Activated naive CD4-positive, alpha-beta T cell treated with anti-CD3 and anti-CD28 coated beads for 36 hours (primary cell): Measurements from ENCODE around the gene SLX9. TPM values are rescaled to one million over a fixed set of nuclear protein-coding genes. Genes with fewer than 3 reads are reported as not detected.

Experiments
- CTCF ChIA-PET: fragments of 350-600 bp; sonication (Branson Sonifier 250); formaldehyde crosslinking; loops from one replicate; lab custom pipeline; 2021; ENCODE audit warnings: antibody characterized with exemption; lab: Charles Lee
- DNase-seq: peaks from one replicate; pipeline ENCODE4 v3.0.0-alpha.2; 2020
- H3K27ac Mint-ChIP-seq: one replicate; pipeline ENCODE4 v1.8.0; 2021; ENCODE audit warnings: mild to moderate bottlenecking, mixed read lengths
- H3K27me3 Mint-ChIP-seq: one replicate; pipeline ENCODE4 v1.8.0; 2021; ENCODE audit warnings: low read depth, mixed read lengths
- H3K36me3 Mint-ChIP-seq: one replicate; pipeline ENCODE4 v1.8.0; 2021; ENCODE audit warnings: low read depth, mixed read lengths
- H3K4me1 Mint-ChIP-seq: one replicate; pipeline ENCODE4 v1.8.0; 2021; ENCODE audit warnings: low read depth, mixed read lengths
- H3K4me3 Mint-ChIP-seq: one replicate; pipeline ENCODE4 v1.8.0; 2021; ENCODE audit warnings: mild to moderate bottlenecking, moderate library complexity, mixed read lengths
- H3K9me3 Mint-ChIP-seq: one replicate; pipeline ENCODE4 v1.8.0; 2021; ENCODE audit warnings: mixed read lengths
- intact Hi-C: fragments of 100-400 bp; cut with micrococcal nuclease; formaldehyde crosslinking; loops from one replicate; pipeline ENCODE4 v1.15.1; 2023
- total RNA-seq, 2 experiments: library from RNA; stranded (reverse); gene quantifications; one replicate each; pipeline ENCODE4 v1.2.3, GENCODE V29; 2021

SLX9 gene
- total RNA-seq, 2 experiments from 2014 or later = 61.8 to 63.4 TPM

DNA sequence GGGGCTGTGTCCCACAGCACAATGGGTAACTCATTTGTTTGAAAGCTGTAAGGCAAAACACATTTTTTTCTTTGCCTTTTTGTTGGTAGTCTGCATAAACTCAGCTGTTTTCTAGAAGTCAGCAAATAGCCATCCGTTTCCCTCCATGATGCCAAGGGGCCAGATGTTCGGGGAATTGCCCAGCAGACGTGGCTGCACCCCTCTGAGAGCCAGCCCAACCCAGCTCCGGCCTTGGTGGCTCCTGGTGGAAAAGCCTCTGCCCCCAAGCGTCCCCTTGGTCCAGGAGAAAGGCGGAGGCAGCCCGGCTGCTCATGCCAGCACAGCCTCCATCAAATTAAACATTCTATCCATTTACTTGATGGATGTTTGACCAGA, 76.2 kb downstream of the SLX9 start:
- Mint-ChIP-seq H3K4me3 (no peak overlapping the region), H3K36me3 (no peaks in the 10 kb centered on the region), H3K9me3 (no peaks in the 10 kb centered on the region), H3K27me3 (peaks cover 31% of the 10 kb centered on the region), H3K27ac (no peak overlapping the region), H3K4me1 (peaks cover 6% of the 10 kb centered on the region)
- intact Hi-C loops = no loop called here
- DNase-seq = no peak
- CTCF ChIA-PET = no interaction called here

DNA sequence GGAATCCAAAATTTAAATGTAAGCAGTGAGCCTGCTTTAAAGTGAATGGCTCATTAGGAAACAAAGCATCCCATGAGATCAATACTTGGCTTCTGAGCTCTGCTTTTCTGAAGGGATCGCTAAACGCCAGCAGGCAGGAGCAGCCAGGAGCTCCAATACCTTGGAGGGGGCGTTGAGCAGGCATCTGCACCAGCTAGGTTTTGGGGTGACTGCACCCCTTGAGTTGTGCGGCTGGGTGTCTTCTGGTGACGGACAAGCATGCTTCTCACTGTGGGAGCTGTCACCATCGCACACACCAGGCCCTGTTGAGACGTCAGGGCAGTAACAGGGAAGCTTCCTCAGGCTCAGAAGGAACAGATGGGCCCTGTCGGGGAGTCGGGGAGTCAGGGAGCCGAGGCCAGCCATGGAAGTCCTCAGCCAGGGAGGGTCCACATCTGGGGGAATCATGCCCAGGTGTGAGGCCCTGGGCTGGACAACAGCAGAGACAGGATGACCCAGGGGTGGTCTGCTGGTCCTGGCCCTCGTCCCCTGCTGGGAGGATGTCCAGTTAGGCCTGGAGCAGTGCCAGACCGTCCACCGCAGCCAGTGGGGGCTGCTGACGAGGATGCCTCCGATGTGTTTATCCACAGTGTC, 76.7 kb downstream of the SLX9 start:
- Mint-ChIP-seq H3K4me3 (no peak overlapping the region), H3K27ac (no peak overlapping the region), H3K9me3 (no peaks in the 10 kb centered on the region), H3K27me3 (peaks cover 31% of the 10 kb centered on the region), H3K4me1 (peaks cover 6% of the 10 kb centered on the region), H3K36me3 (no peaks in the 10 kb centered on the region)
- intact Hi-C loops = no loop called here
- CTCF ChIA-PET = no interaction called here
- no peak for DNase-seq

- no peaks in the 10 kb centered on the region for H3K9me3 Mint-ChIP-seq
- peaks cover 6% of the 10 kb centered on the region for H3K4me1 Mint-ChIP-seq
- H3K27me3 Mint-ChIP-seq = peaks cover 31% of the 10 kb centered on the region
- CTCF ChIA-PET = no interaction called here
- intact Hi-C loops = no loop called here
- H3K4me3 Mint-ChIP-seq = peak overlapping the region; percentile 56
- no peaks in the 10 kb centered on the region for H3K36me3 Mint-ChIP-seq
- DNase-seq = no peak
- no peak overlapping the region for H3K27ac Mint-ChIP-seq
Measured at GRCh38 chr21:45017039-45017960, 77.5 kb downstream of the SLX9 start.

DNA sequence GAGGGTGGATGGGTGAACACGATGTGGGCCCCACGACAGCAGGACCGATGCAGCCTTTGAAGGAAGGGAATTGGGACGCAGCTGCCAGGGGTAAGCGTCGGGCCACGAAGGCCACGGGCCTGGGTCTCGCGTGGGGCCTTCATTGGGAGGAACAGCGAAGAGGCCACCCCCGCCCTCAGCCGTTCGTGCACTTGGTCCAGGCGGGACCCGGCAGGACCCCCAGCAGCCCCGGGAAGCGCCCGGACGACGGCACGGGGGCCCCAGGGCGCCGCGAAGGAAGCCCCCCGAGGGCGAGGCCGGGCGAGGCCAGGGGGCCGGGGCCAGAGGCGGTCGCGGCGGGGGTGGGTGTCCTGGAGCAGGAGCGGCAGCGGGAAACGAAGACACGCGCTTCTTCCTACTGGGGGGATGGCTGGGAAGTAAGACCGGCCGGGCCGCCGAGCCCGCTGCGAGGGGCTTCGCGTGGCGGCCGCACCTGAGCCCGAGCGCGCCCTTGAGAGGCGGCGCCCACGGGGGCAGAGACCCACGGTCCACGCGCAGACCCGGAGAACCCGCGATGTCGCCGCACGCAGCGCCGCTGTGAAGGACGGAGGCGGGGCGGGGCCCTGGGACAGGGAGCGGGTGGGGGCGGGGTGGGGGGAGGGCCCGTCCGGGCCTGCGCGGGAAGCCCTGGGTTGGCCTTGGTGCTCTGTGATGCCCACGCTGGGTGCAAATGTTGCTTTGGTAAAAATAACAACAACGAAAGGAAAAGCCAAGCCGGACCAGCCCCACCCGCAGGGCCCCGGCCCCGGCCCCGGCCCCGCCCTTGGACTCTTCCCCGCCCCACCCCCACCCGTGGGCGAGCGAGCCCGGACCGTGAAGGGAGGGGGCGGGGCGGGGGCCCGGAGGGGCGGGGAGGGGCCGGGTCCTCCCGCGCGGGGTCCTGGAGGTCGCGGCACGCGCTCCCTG, 78.6 kb downstream of the SLX9 start:
- Mint-ChIP-seq H3K36me3 (no peaks in the 10 kb centered on the region), H3K27ac (no peak overlapping the region), H3K4me1 (peaks cover 6% of the 10 kb centered on the region), H3K4me3 (peak overlapping the region; percentile 56), H3K27me3 (peaks cover 28% of the 10 kb centered on the region), H3K9me3 (peaks cover under 1% of the 10 kb centered on the region)
- CTCF ChIA-PET = no interaction called here
- intact Hi-C loops = no loop called here
- no peak for DNase-seq

DNA sequence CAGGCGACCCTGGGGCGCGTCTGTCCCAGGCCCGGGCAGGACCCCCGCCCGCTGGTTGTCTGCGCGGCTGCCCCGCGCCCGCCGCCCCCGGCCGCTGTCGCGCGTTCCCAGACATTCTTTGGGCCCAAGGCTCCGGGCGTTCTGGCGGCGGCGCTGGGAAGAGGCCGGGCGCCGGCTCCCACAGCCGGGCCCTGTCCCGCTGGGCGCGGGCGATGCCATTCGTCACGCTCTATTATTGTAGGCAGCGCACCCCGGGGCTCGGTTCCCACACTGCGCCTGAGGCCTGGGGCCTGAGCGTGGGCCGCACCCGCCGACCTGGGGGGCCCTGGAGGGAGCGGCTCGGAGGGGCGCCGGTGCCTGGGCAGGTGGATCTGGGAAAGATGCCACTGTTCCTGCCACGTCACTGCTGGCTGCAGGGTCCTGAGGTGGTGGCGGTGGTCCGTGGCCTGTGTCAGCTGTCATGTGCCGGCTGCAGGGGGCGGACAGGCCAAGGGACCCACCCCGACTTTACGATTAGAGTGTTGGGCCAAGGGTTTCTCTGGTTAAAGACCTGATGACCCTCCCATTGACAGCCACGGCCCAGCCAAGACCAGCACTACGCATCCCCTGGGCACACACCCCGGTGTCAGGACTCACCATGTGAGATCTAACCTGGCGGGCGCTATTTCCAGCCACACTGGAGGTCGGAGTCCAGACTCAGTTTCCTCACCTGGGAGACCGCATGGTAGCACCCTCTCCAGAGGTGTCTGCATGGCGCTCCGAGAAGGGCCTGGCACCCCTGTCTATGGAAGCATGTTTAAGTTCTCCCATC, 79.5 kb downstream of the SLX9 start:
- Mint-ChIP-seq H3K27me3 (peaks cover 28% of the 10 kb centered on the region), H3K36me3 (no peaks in the 10 kb centered on the region), H3K27ac (no peak overlapping the region), H3K9me3 (peaks cover 5% of the 10 kb centered on the region), H3K4me3 (peak overlapping the region; percentile 29), H3K4me1 (peaks cover 6% of the 10 kb centered on the region)
- CTCF ChIA-PET = interaction anchor here (0.9 kb wide), 1 partner anchor 109 kb away, joined by 3 read pairs; no protein-coding TSS in a partner anchor
- no peak for DNase-seq
- intact Hi-C loops = no loop called here

- CTCF ChIA-PET = interaction anchor here (0.9 kb wide), 1 partner anchor 108 kb away, joined by 3 read pairs; no protein-coding TSS in a partner anchor
- H3K4me3 Mint-ChIP-seq = no peak overlapping the region
Measured at GRCh38 chr21:45019887-45020537, 80.2 kb downstream of the SLX9 start.

GRCh38 chr21:45020629-45021427, 81.0 kb downstream of the SLX9 start:
- H3K4me1 Mint-ChIP-seq = peaks cover 6% of the 10 kb centered on the region
- H3K27me3 Mint-ChIP-seq = peaks cover 27% of the 10 kb centered on the region
- intact Hi-C loops = no loop called here
- H3K36me3 Mint-ChIP-seq = no peaks in the 10 kb centered on the region
- H3K4me3 Mint-ChIP-seq = no peak overlapping the region
- no peak overlapping the region for H3K27ac Mint-ChIP-seq
- CTCF ChIA-PET = no interaction called here
- peaks cover 8% of the 10 kb centered on the region for H3K9me3 Mint-ChIP-seq
- DNase-seq = no peak

More at GRCh38 chr21:45019887-45020537, 80.2 kb downstream of the SLX9 start:
- intact Hi-C loops = no loop called here
- peaks cover 8% of the 10 kb centered on the region for H3K9me3 Mint-ChIP-seq
- peaks cover 28% of the 10 kb centered on the region for H3K27me3 Mint-ChIP-seq
- no peak overlapping the region for H3K27ac Mint-ChIP-seq
- no peaks in the 10 kb centered on the region for H3K36me3 Mint-ChIP-seq
- DNase-seq = no peak
- peaks cover 6% of the 10 kb centered on the region for H3K4me1 Mint-ChIP-seq

GRCh38 chr21:45021428-45022347, 81.9 kb downstream of the SLX9 start:
- H3K4me1 Mint-ChIP-seq = peaks cover 6% of the 10 kb centered on the region
- H3K36me3 Mint-ChIP-seq = no peaks in the 10 kb centered on the region
- CTCF ChIA-PET = interaction anchor here (0.8 kb wide), 1 partner anchor 115 kb away, joined by 3 read pairs; no protein-coding TSS in a partner anchor
- no peak for DNase-seq
- H3K9me3 Mint-ChIP-seq = peaks cover 8% of the 10 kb centered on the region
- peaks cover 18% of the 10 kb centered on the region for H3K27me3 Mint-ChIP-seq
- no peak overlapping the region for H3K4me3 Mint-ChIP-seq
- intact Hi-C loops = no loop called here
- H3K27ac Mint-ChIP-seq = no peak overlapping the region

DNA sequence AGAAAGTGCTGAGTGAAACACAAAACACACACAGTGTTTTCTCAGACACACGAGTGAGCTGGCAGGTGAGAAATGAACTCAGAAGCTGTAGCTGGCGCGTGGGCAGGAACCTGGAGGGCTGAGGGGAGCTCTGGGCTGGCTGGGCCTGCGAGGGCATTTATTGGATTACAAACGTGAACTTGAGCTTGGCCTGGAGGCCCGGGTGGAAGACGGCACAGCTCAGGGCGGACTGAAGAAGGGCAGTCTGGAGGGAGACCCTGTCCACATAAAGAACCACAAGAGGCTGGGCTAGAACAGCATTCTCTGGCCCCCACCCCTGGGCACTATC, 82.5 kb downstream of the SLX9 start:
- intact Hi-C loops = no loop called here
- Mint-ChIP-seq H3K4me1 (peaks cover 6% of the 10 kb centered on the region), H3K36me3 (no peaks in the 10 kb centered on the region), H3K4me3 (no peak overlapping the region), H3K27me3 (peaks cover 13% of the 10 kb centered on the region), H3K27ac (no peak overlapping the region), H3K9me3 (peaks cover 8% of the 10 kb centered on the region)
- CTCF ChIA-PET = interaction anchor here (0.8 to 1.0 kb wide), 2 partner anchors 106 to 115 kb away, joined by 3 read pairs; no protein-coding TSS in a partner anchor
- no peak for DNase-seq

DNA sequence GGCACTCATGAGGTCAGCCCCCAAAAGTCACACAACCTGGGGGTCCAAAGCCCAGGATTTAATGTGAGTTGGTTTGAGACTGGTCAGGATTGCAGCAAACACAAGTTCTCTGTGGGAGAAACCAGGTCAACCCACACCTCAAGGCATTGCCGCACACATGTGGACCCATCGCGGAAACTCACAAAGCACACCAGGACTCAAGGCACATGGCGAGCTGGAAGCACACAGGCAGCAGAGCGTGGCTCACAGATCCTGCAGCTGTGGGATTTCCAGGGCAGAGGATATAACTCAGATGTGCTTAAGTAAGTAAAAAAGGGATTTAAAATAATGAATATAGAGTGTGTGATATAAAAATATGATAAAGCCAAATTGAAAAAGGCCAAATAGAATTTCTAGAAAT, 82.9 kb downstream of the SLX9 start:
- peaks cover 9% of the 10 kb centered on the region for H3K27me3 Mint-ChIP-seq
- intact Hi-C loops = no loop called here
- no peak overlapping the region for H3K4me3 Mint-ChIP-seq
- H3K9me3 Mint-ChIP-seq = peaks cover 8% of the 10 kb centered on the region
- CTCF ChIA-PET = interaction anchor here (0.8 to 1.0 kb wide), 2 partner anchors 106 to 114 kb away, joined by 3 read pairs; no protein-coding TSS in a partner anchor
- H3K36me3 Mint-ChIP-seq = no peaks in the 10 kb centered on the region
- DNase-seq = no peak
- H3K27ac Mint-ChIP-seq = no peak overlapping the region
- H3K4me1 Mint-ChIP-seq = peaks cover 3% of the 10 kb centered on the region
